IMR-90 (cell line): ENCODE data around the gene GAL3ST2. TPM values are rescaled to one million over a fixed set of nuclear protein-coding genes. Genes with fewer than 3 reads are reported as not detected.
"Not testable (repeated sequence)": the region's sequence is repeated elsewhere in the genome, so short reads cannot be mapped to it uniquely, and the experiment has no call there.

ENCODE experiments used
- ATAC-seq: fragments of 200-7000 bp; cut with Tn5 transposase; 2 replicates; pipeline ENCODE4 v1.9.1; 2020; ENCODE audit warnings: low read depth, mild to moderate bottlenecking, moderate library complexity
- BruUV-seq: library from RNA; stranded (reverse); fragments of 400-500 nt; replicated peaks from 2 replicates; lab custom pipeline; 2021; lab: Mats Ljungman, UMichigan
- CTCF ChIA-PET: fragments of 300-600 bp; formaldehyde crosslinking; extraction: SDS; loops from one replicate; lab custom pipeline; 2021; ENCODE audit warnings: antibody characterized with exemption; lab: Yijun Ruan, JAX
- POLR2A ChIA-PET: fragments of 300-600 bp; sonication (Branson Sonifier 250); formaldehyde crosslinking; loops from one replicate; lab custom pipeline; 2022; ENCODE audit warnings: antibody characterized with exemption; ENCODE audit not compliant: unreplicated experiment; lab: Charles Lee
- DNase-seq: peaks from one replicate; pipeline ENCODE4 v3.0.0; 2013
- H2AFZ ChIP-seq: replicated peaks from 2 replicates; pipeline ENCODE3; 2013; ENCODE audit warnings: low read length, mild to moderate bottlenecking; ENCODE audit not compliant: poor library complexity
- H2AK5ac ChIP-seq: 2 replicates; pipeline ENCODE4 v1.6.1; 2013; ENCODE audit warnings: low read depth, low read length, inconsistent platforms
- H2AK9ac ChIP-seq: replicated peaks from 2 replicates; pipeline ENCODE3; 2013; ENCODE audit warnings: mild to moderate bottlenecking, low read depth, low read length, moderate library complexity; ENCODE audit not compliant: poor library complexity
- H2BK120ac ChIP-seq: 2 replicates; pipeline ENCODE4 v1.6.1; 2013; ENCODE audit warnings: low read depth, low read length, inconsistent platforms
- H2BK15ac ChIP-seq: 3 replicates; pipeline ENCODE4 v1.6.1; 2013; ENCODE audit warnings: low read depth, low read length, inconsistent platforms
- H2BK20ac ChIP-seq: 2 replicates; pipeline ENCODE4 v1.6.1; 2013; ENCODE audit warnings: low read depth, mild to moderate bottlenecking, inconsistent platforms, low read length, moderate library complexity
- H2BK5ac ChIP-seq: 2 replicates; pipeline ENCODE4 v1.6.1; 2013; ENCODE audit warnings: mild to moderate bottlenecking, low read depth, low read length, inconsistent platforms; ENCODE audit not compliant: poor library complexity, severe bottlenecking
- H3K14ac ChIP-seq: replicated peaks from 2 replicates; pipeline ENCODE4 v1.6.1; 2013; ENCODE audit warnings: low read depth, low read length, inconsistent platforms
- H3K18ac ChIP-seq: 2 replicates; pipeline ENCODE4 v1.6.1; 2013; ENCODE audit warnings: low read depth, low read length, control low read depth
- H3K23ac ChIP-seq: 2 replicates; pipeline ENCODE4 v1.6.1; 2013; ENCODE audit warnings: low read depth, low read length, inconsistent platforms
- H3K27ac ChIP-seq: 2 replicates; pipeline ENCODE4 v1.5.1; 2013; ENCODE audit warnings: mild to moderate bottlenecking, control low read depth, low read length; ENCODE audit not compliant: insufficient read depth
- H3K27me3 ChIP-seq: 2 replicates; pipeline ENCODE4 v1.6.1; 2013; ENCODE audit warnings: low read length; ENCODE audit not compliant: control insufficient read depth, insufficient read depth
- H3K36me3 ChIP-seq: 2 replicates; pipeline ENCODE4 v1.6.1; 2013; ENCODE audit warnings: low read length, mixed read lengths; ENCODE audit not compliant: control insufficient read depth, insufficient read depth
- H3K4ac ChIP-seq: 2 replicates; pipeline ENCODE4 v1.6.1; 2013; ENCODE audit warnings: low read depth, low read length, inconsistent platforms
- H3K4me1 ChIP-seq: 2 replicates; pipeline ENCODE4 v1.6.1; 2013; ENCODE audit warnings: low read length, mixed read lengths; ENCODE audit not compliant: control insufficient read depth, insufficient read depth
- H3K4me2 ChIP-seq: 2 replicates; pipeline ENCODE4 v1.6.1; 2013; ENCODE audit warnings: low read depth, mild to moderate bottlenecking, control low read depth, low read length, moderate library complexity
- H3K4me3 ChIP-seq: 2 replicates; pipeline ENCODE4 v1.5.1; 2013; ENCODE audit warnings: low read depth, mild to moderate bottlenecking, control low read depth, low read length, moderate library complexity; ENCODE audit not compliant: insufficient read depth
- H3K56ac ChIP-seq: 2 replicates; pipeline ENCODE4 v1.6.1; 2013; ENCODE audit warnings: low read length, inconsistent platforms; ENCODE audit not compliant: insufficient read depth; ENCODE audit errors: extremely low read depth
- H3K79me1 ChIP-seq, 2 experiments: 2 replicates each; pipeline ENCODE4 v1.6.1; 2013; ENCODE audit warnings: low read length in 2 of 2, inconsistent platforms in 1 of 2, low read depth in 1 of 2
- H3K9ac ChIP-seq: 2 replicates; pipeline ENCODE4 v1.6.1; 2013; ENCODE audit warnings: low read depth, low read length, control low read depth
- H3K9me1 ChIP-seq: 2 replicates; pipeline ENCODE4 v1.6.1; 2013; ENCODE audit warnings: low read length, inconsistent platforms; ENCODE audit not compliant: insufficient read depth
- H3K9me3 ChIP-seq: 2 replicates; pipeline ENCODE4 v1.6.1; 2013; ENCODE audit warnings: low read length; ENCODE audit not compliant: control insufficient read depth, insufficient read depth
- H4K20me1 ChIP-seq: 2 replicates; pipeline ENCODE4 v1.6.1; 2013; ENCODE audit warnings: low read length, inconsistent platforms; ENCODE audit not compliant: insufficient read depth
- H4K5ac ChIP-seq: 2 replicates; pipeline ENCODE4 v1.6.1; 2013; ENCODE audit warnings: mild to moderate bottlenecking, low read depth, low read length, control low read depth
- H4K8ac ChIP-seq, 2 experiments: 2 replicates each; pipeline ENCODE4 v1.6.1; 2013; ENCODE audit warnings: low read depth in 2 of 2, low read length in 2 of 2, control low read depth in 1 of 2, inconsistent platforms in 1 of 2
- H4K91ac ChIP-seq: 2 replicates; pipeline ENCODE4 v1.6.1; 2013; ENCODE audit warnings: low read depth, low read length, inconsistent platforms; ENCODE audit not compliant: insufficient read depth
- CTCF ChIP-seq: conservative IDR thresholded peaks from 2 replicates; pipeline ENCODE4 v1.5.1; 2012; ENCODE audit warnings: mild to moderate bottlenecking, low read depth, low read length, improper control_type of control experiment
- RAD21 ChIP-seq: IDR thresholded peaks from 2 replicates; pipeline ENCODE4 v1.6.1; 2012; ENCODE audit warnings: low read length, improper control_type of control experiment
- SMC3 ChIP-seq: fragments of 150-350 bp; IDR thresholded peaks from 2 replicates; pipeline ENCODE4 v1.6.1; 2016; ENCODE audit warnings: low read depth, mild to moderate bottlenecking, antibody characterized with exemption, low read length, moderate library complexity
- WGBS, 2 experiments: methylation state at CpG; one replicate each; pipeline versions ENCODE4 v1.1.5 to v1.1.7; 2013; ENCODE audit warnings: missing lambda C conversion rate in 2 of 2; ENCODE audit not compliant: insufficient read length in 1 of 2; ENCODE audit errors: extremely low coverage in 2 of 2; 5-methylcytosine and 5-hydroxymethylcytosine counted together
- dilution Hi-C: fragments of 300-500 bp; cut with HindIII; formaldehyde crosslinking; loops from one replicate; pipeline ENCODE4 v1.14.3; 2018; ENCODE audit warnings: low sequenced_read_pairs; ENCODE audit not compliant: unreplicated experiment
- in situ Hi-C: fragments of 300-500 bp; cut with MboI; formaldehyde crosslinking; loops from 3 replicates; pipeline ENCODE4 v1.14.3; 2019; ENCODE audit warnings: low sequenced_read_pairs, inconsistent platforms, mixed read lengths
- intact Hi-C: fragments of 100-400 bp; cut with micrococcal nuclease; formaldehyde crosslinking; loops from 2 replicates; pipeline ENCODE4 v1.10.0; 2022
- polyA plus RNA-seq, 3 experiments: library from polyadenylated mRNA; depleted of rRNA; stranded (reverse); fragments of >200 nt; gene quantifications; 2 replicates each; pipeline ENCODE4 v1.2.3, GENCODE V29; 2012; ENCODE audit warnings: low replicate concordance in 1 of 3
- total RNA-seq: library from RNA; depleted of rRNA; stranded (reverse); fragments of >200 nt; gene quantifications from 2 replicates; pipeline ENCODE4 v1.2.3, GENCODE V29; 2012

The GAL3ST2 gene
- total and polyA plus RNA-seq, 2 of the 4 experiments (the other 2 are of a cell fraction) = 0.07 TPM; not detected in 1

GRCh38 chr2:241732513-241733186, 44.0 kb upstream of the GAL3ST2 start:
- H3K23ac ChIP-seq, in situ Hi-C loops, H3K9me3 ChIP-seq, H3K9me1 ChIP-seq, H2BK5ac ChIP-seq, H2AK5ac ChIP-seq, intact Hi-C loops, H2BK20ac ChIP-seq, ATAC-seq, H4K91ac ChIP-seq, H3K4me3 ChIP-seq, H3K18ac ChIP-seq, POLR2A ChIA-PET, H4K5ac ChIP-seq, H3K56ac ChIP-seq, H3K27ac ChIP-seq, H3K4me1 ChIP-seq, H4K8ac ChIP-seq, H3K36me3 ChIP-seq, CTCF ChIA-PET, H3K4ac ChIP-seq, BruUV-seq, H2BK15ac ChIP-seq, H3K27me3 ChIP-seq, dilution Hi-C loops, H2BK120ac ChIP-seq, H2AK9ac ChIP-seq, H3K14ac ChIP-seq, H4K20me1 ChIP-seq, H3K9ac ChIP-seq: not testable (repeated sequence)
- WGBS, 2 experiments = no CpG with 5 or more reads among the region's 26 CpGs
- H2AFZ ChIP-seq = peak overlapping the region; percentile 63
- DNase-seq = peak; percentile 29
- peaks cover 5 to 17% of the 10 kb centered on the region in 2 experiments for H3K79me1 ChIP-seq
- 0 out of 2 replicates have a peak overlapping the region, but pooled peaks have one; percentile 17 for H3K4me2 ChIP-seq
- peak; percentile 32 for TF ChIP-seq SMC3
- peak; percentile 26; the same call in 1 of the 2 replicates for TF ChIP-seq CTCF
- peak; percentile 34 for TF ChIP-seq RAD21
